ENCODE measurements around the gene EHBP1.

Gene EHBP1

GRCh38 chr2:62812921-62813825 lies 107.7 kb downstream of the EHBP1 start:
- Histone ChIP-seq H3K4me3 (ENCODE audit: low read depth, low read length) (no peak overlapping the region), H3K9ac (ENCODE audit: low read depth, low read length) (no peak overlapping the region), H3K36me3 (ENCODE audit: control insufficient read depth, insufficient read depth, low read length) (no peaks in the 10 kb centered on the region), H3K9me3 (ENCODE audit: control insufficient read depth, insufficient read depth, low read length) (no peaks in the 10 kb centered on the region), H3K4me1 (ENCODE audit: control insufficient read depth, insufficient read depth, low read length) (no peaks in the 10 kb centered on the region), H3K27me3 (ENCODE audit: control insufficient read depth, insufficient read depth, low read length) (no peaks in the 10 kb centered on the region)

- Histone ChIP-seq H3K4me1 (ENCODE audit: control insufficient read depth, insufficient read depth, low read length) (no peaks in the 10 kb centered on the region), H3K27me3 (ENCODE audit: control insufficient read depth, insufficient read depth, low read length) (no peaks in the 10 kb centered on the region), H3K36me3 (ENCODE audit: control insufficient read depth, insufficient read depth, low read length) (no peaks in the 10 kb centered on the region), H3K4me3 (ENCODE audit: low read depth, low read length) (no peak overlapping the region), H3K9me3 (ENCODE audit: control insufficient read depth, insufficient read depth, low read length) (no peaks in the 10 kb centered on the region), H3K9ac (ENCODE audit: low read depth, low read length) (no peak overlapping the region)
Observed at GRCh38 chr2:62814123-62814522, 108.6 kb downstream of the EHBP1 start.

GRCh38 chr2:62817348-62817747 lies 111.8 kb downstream of the EHBP1 start:
- Histone ChIP-seq H3K9me3 (ENCODE audit: control insufficient read depth, insufficient read depth, low read length) (no peaks in the 10 kb centered on the region), H3K27me3 (ENCODE audit: control insufficient read depth, insufficient read depth, low read length) (no peaks in the 10 kb centered on the region), H3K9ac (ENCODE audit: low read depth, low read length) (no peak overlapping the region), H3K4me3 (ENCODE audit: low read depth, low read length) (no peak overlapping the region), H3K4me1 (ENCODE audit: control insufficient read depth, insufficient read depth, low read length) (no peaks in the 10 kb centered on the region), H3K36me3 (ENCODE audit: control insufficient read depth, insufficient read depth, low read length) (no peaks in the 10 kb centered on the region)

- H3K4me1 ChIP-seq (ENCODE audit: control insufficient read depth, insufficient read depth, low read length) = no peaks in the 10 kb centered on the region
- H3K9ac ChIP-seq (ENCODE audit: low read depth, low read length) = no peak overlapping the region
- H3K4me3 ChIP-seq (ENCODE audit: low read depth, low read length) = no peak overlapping the region
- no peaks in the 10 kb centered on the region for H3K27me3 ChIP-seq (ENCODE audit: control insufficient read depth, insufficient read depth, low read length)
- H3K9me3 ChIP-seq (ENCODE audit: control insufficient read depth, insufficient read depth, low read length) = no peaks in the 10 kb centered on the region
- no peaks in the 10 kb centered on the region for H3K36me3 ChIP-seq (ENCODE audit: control insufficient read depth, insufficient read depth, low read length)
Observed at GRCh38 chr2:62817995-62818713, 112.6 kb downstream of the EHBP1 start.

- no peaks in the 10 kb centered on the region for H3K27me3 ChIP-seq (ENCODE audit: control insufficient read depth, insufficient read depth, low read length)
- H3K4me3 ChIP-seq (ENCODE audit: low read depth, low read length) = no peak overlapping the region
- H3K9me3 ChIP-seq (ENCODE audit: control insufficient read depth, insufficient read depth, low read length) = no peaks in the 10 kb centered on the region
- no peaks in the 10 kb centered on the region for H3K36me3 ChIP-seq (ENCODE audit: control insufficient read depth, insufficient read depth, low read length)
- H3K4me1 ChIP-seq (ENCODE audit: control insufficient read depth, insufficient read depth, low read length) = no peaks in the 10 kb centered on the region
- no peak overlapping the region for H3K9ac ChIP-seq (ENCODE audit: low read depth, low read length)
Observed at GRCh38 chr2:62822549-62822948, 117.0 kb downstream of the EHBP1 start.

- Histone ChIP-seq H3K9me3 (ENCODE audit: control insufficient read depth, insufficient read depth, low read length) (no peaks in the 10 kb centered on the region), H3K27me3 (ENCODE audit: control insufficient read depth, insufficient read depth, low read length) (no peaks in the 10 kb centered on the region), H3K36me3 (ENCODE audit: control insufficient read depth, insufficient read depth, low read length) (no peaks in the 10 kb centered on the region), H3K9ac (ENCODE audit: low read depth, low read length) (no peak overlapping the region), H3K4me3 (ENCODE audit: low read depth, low read length) (no peak overlapping the region), H3K4me1 (ENCODE audit: control insufficient read depth, insufficient read depth, low read length) (no peaks in the 10 kb centered on the region)
Observed at GRCh38 chr2:62824388-62824787, 118.9 kb downstream of the EHBP1 start.

GRCh38 chr2:62826141-62826540 lies 120.6 kb downstream of the EHBP1 start:
- no peaks in the 10 kb centered on the region for H3K9me3 ChIP-seq (ENCODE audit: control insufficient read depth, insufficient read depth, low read length)
- H3K27me3 ChIP-seq (ENCODE audit: control insufficient read depth, insufficient read depth, low read length) = no peaks in the 10 kb centered on the region
- H3K4me1 ChIP-seq (ENCODE audit: control insufficient read depth, insufficient read depth, low read length) = no peaks in the 10 kb centered on the region
- no peaks in the 10 kb centered on the region for H3K36me3 ChIP-seq (ENCODE audit: control insufficient read depth, insufficient read depth, low read length)
- H3K9ac ChIP-seq (ENCODE audit: low read depth, low read length) = no peak overlapping the region
- H3K4me3 ChIP-seq (ENCODE audit: low read depth, low read length) = no peak overlapping the region

GRCh38 chr2:62826953-62827675 lies 121.6 kb downstream of the EHBP1 start:
- Histone ChIP-seq H3K4me1 (ENCODE audit: control insufficient read depth, insufficient read depth, low read length) (no peaks in the 10 kb centered on the region), H3K36me3 (ENCODE audit: control insufficient read depth, insufficient read depth, low read length) (no peaks in the 10 kb centered on the region), H3K4me3 (ENCODE audit: low read depth, low read length) (no peak overlapping the region), H3K27me3 (ENCODE audit: control insufficient read depth, insufficient read depth, low read length) (no peaks in the 10 kb centered on the region), H3K9me3 (ENCODE audit: control insufficient read depth, insufficient read depth, low read length) (no peaks in the 10 kb centered on the region), H3K9ac (ENCODE audit: low read depth, low read length) (no peak overlapping the region)

- Histone ChIP-seq H3K9ac (ENCODE audit: low read depth, low read length) (no peak overlapping the region), H3K9me3 (ENCODE audit: control insufficient read depth, insufficient read depth, low read length) (peaks cover 4% of the 10 kb centered on the region), H3K4me1 (ENCODE audit: control insufficient read depth, insufficient read depth, low read length) (no peaks in the 10 kb centered on the region), H3K36me3 (ENCODE audit: control insufficient read depth, insufficient read depth, low read length) (no peaks in the 10 kb centered on the region), H3K27me3 (ENCODE audit: control insufficient read depth, insufficient read depth, low read length) (no peaks in the 10 kb centered on the region), H3K4me3 (ENCODE audit: low read depth, low read length) (no peak overlapping the region)
Observed at GRCh38 chr2:62831729-62832128, 126.2 kb downstream of the EHBP1 start.

GRCh38 chr2:62844311-62845090 lies 139.0 kb downstream of the EHBP1 start:
- H3K9ac ChIP-seq (ENCODE audit: low read depth, low read length) = no peak overlapping the region
- H3K4me1 ChIP-seq (ENCODE audit: control insufficient read depth, insufficient read depth, low read length) = no peaks in the 10 kb centered on the region
- no peaks in the 10 kb centered on the region for H3K27me3 ChIP-seq (ENCODE audit: control insufficient read depth, insufficient read depth, low read length)
- H3K4me3 ChIP-seq (ENCODE audit: low read depth, low read length) = no peak overlapping the region
- H3K9me3 ChIP-seq (ENCODE audit: control insufficient read depth, insufficient read depth, low read length) = no peaks in the 10 kb centered on the region
- no peaks in the 10 kb centered on the region for H3K36me3 ChIP-seq (ENCODE audit: control insufficient read depth, insufficient read depth, low read length)

GRCh38 chr2:62845256-62845655 lies 139.7 kb downstream of the EHBP1 start:
- Histone ChIP-seq H3K4me3 (ENCODE audit: low read depth, low read length) (no peak overlapping the region), H3K4me1 (ENCODE audit: control insufficient read depth, insufficient read depth, low read length) (no peaks in the 10 kb centered on the region), H3K9ac (ENCODE audit: low read depth, low read length) (no peak overlapping the region), H3K9me3 (ENCODE audit: control insufficient read depth, insufficient read depth, low read length) (no peaks in the 10 kb centered on the region), H3K36me3 (ENCODE audit: control insufficient read depth, insufficient read depth, low read length) (no peaks in the 10 kb centered on the region), H3K27me3 (ENCODE audit: control insufficient read depth, insufficient read depth, low read length) (no peaks in the 10 kb centered on the region)
